GM23338 (cell line): ENCODE data around the gene LMX1B. TPM values are rescaled to one million over a fixed set of nuclear protein-coding genes. Genes with fewer than 3 reads are reported as not detected.
"Not testable (repeated sequence)": the region's sequence is repeated elsewhere in the genome, so short reads cannot be mapped to it uniquely, and the experiment has no call there.

Source experiments
- ATAC-seq: fragments of 200-7000 bp; cut with Tn5 transposase; 3 replicates; pipeline ENCODE4 v1.9.1; 2020
- DNase-seq: peaks from one replicate; pipeline ENCODE4 v3.0.0-alpha.2; 2015; ENCODE audit warnings: low spot score
- H2AFZ ChIP-seq: fragments of 200-600 bp; sonication (generic); 2 replicates; pipeline ENCODE4 v1.8.0; 2016; ENCODE audit warnings: antibody characterized with exemption, mild to moderate bottlenecking, moderate library complexity
- H3F3A ChIP-seq: fragments of 200-600 bp; sonication (generic); replicated peaks from 2 replicates; pipeline ENCODE4 v1.8.0; 2017; ENCODE audit warnings: antibody characterized with exemption, mixed run types, low read depth
- H3K27ac ChIP-seq: fragments of 200-600 bp; sonication (generic); 2 replicates; pipeline ENCODE4 v1.6.1; 2016; ENCODE audit warnings: low read depth
- H3K27me3 ChIP-seq: fragments of 200-600 bp; sonication (generic); 2 replicates; pipeline ENCODE4 v1.8.0; 2016; ENCODE audit warnings: mild to moderate bottlenecking, mixed run types, moderate library complexity; ENCODE audit not compliant: insufficient read depth
- H3K36me3 ChIP-seq: fragments of 200-600 bp; sonication (generic); 2 replicates; pipeline ENCODE4 v1.8.0; 2016; ENCODE audit warnings: mild to moderate bottlenecking; ENCODE audit not compliant: insufficient read depth
- H3K4me1 ChIP-seq: fragments of 200-600 bp; sonication (generic); 2 replicates; pipeline ENCODE4 v1.8.0; 2016; ENCODE audit warnings: mild to moderate bottlenecking, moderate library complexity; ENCODE audit not compliant: insufficient read depth
- H3K4me2 ChIP-seq: fragments of 200-600 bp; sonication (generic); 2 replicates; pipeline ENCODE4 v1.7.1; 2017; ENCODE audit warnings: mixed run types
- H3K4me3 ChIP-seq: fragments of 200-600 bp; sonication (generic); 2 replicates; pipeline ENCODE4 v1.6.1; 2016; ENCODE audit warnings: mixed run types
- H3K79me2 ChIP-seq: fragments of 200-600 bp; sonication (generic); replicated peaks from 2 replicates; pipeline ENCODE4 v1.8.0; 2017; ENCODE audit warnings: mild to moderate bottlenecking; ENCODE audit not compliant: insufficient read depth
- H3K9me2 ChIP-seq: fragments of 200-600 bp; sonication (generic); 2 replicates; pipeline ENCODE4 v1.8.0; 2017; ENCODE audit not compliant: insufficient read depth
- H4K20me1 ChIP-seq: fragments of 200-600 bp; sonication (generic); replicated peaks from 2 replicates; pipeline ENCODE4 v1.8.0; 2017; ENCODE audit warnings: mild to moderate bottlenecking; ENCODE audit not compliant: insufficient read depth
- H3K27ac Mint-ChIP-seq: 2 replicates; pipeline ENCODE4 v1.8.0; 2020; ENCODE audit warnings: inconsistent platforms, mild to moderate bottlenecking, moderate library complexity, mixed read lengths
- H3K27me3 Mint-ChIP-seq: 3 replicates; pipeline ENCODE4 v1.8.0; 2022; ENCODE audit warnings: low read depth, mild to moderate bottlenecking, moderate library complexity, mixed read lengths, inconsistent platforms; ENCODE audit not compliant: insufficient read depth, poor library complexity
- H3K36me3 Mint-ChIP-seq: 3 replicates; pipeline ENCODE4 v1.8.0; 2021; ENCODE audit warnings: low read depth, mild to moderate bottlenecking, inconsistent platforms, moderate library complexity, mixed read lengths
- H3K4me1 Mint-ChIP-seq: 3 replicates; pipeline ENCODE4 v1.8.0; 2020; ENCODE audit warnings: mild to moderate bottlenecking, inconsistent platforms, mixed read lengths
- H3K4me3 Mint-ChIP-seq: 3 replicates; pipeline ENCODE4 v1.8.0; 2021; ENCODE audit warnings: moderate library complexity, mild to moderate bottlenecking, inconsistent platforms, mixed read lengths
- H3K9me3 Mint-ChIP-seq: 3 replicates; pipeline ENCODE4 v1.8.0; 2020; ENCODE audit warnings: moderate library complexity, mild to moderate bottlenecking, inconsistent platforms, mixed read lengths
- REST ChIP-seq: IDR thresholded peaks from one replicate; pipeline ENCODE4 v1.6.1; 2018; ENCODE audit warnings: antibody characterized with exemption; ENCODE audit not compliant: unreplicated experiment
- polyA plus RNA-seq: library from polyadenylated mRNA; unstranded; fragments of >200 nt; fragmentation: Nextera tagmentation; extraction: Ambion mirVana; gene quantifications from 2 replicates; pipeline ENCODE4 v1.2.1, GENCODE V29; 2016
- total RNA-seq: library from RNA; depleted of rRNA; stranded (reverse); fragments of >200 nt; shearing (Covaris generic); gene quantifications from 2 replicates; pipeline ENCODE4 v1.2.3, GENCODE V29; 2014

Gene LMX1B
- total and polyA plus RNA-seq, 2 experiments from 2014 or later, result 0.08 to 0.21 TPM

DNA sequence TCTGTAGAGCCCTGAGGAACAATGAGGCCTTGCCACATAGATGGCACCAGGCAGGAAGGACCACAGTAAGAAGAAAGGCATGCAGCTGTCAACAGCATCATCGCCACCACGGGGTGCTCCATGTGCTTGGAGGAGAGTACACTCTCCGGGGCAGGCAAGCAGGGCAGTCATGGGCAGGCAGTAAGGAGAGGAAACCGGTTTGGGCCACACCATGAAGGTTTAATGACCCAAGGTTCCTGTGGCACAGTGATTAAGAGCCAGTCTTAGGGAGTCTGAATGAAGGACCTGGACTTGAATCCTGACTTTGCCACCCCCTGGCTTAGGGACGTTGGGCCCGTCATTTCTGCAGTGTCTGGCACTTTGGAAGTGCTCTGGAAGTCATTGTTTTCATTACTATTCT is 110.5 kb downstream of the LMX1B start (continued):
- TF ChIP-seq REST, result no peak

DNA sequence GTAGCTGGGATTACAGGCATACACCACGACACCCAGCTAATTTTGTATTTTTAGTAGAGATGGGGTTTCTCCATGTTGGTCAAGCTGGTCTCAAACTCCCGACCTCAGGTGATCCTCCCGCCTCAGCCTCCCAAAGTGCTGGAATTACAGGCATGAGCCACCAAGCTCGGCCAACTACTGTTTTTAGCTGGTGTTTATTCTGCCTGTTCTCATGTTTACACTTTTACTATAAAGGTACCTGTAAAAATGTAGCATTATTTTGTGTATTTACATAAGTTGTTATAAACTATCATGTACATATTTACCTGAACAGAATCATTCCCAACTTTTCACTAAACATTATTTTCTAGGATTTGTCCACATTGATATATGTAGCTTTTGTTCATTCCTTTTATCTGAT is 111.8 kb downstream of the LMX1B start:
- DNase-seq, H3K4me1 Mint-ChIP-seq, H3K27ac ChIP-seq, ATAC-seq, H3K4me3 ChIP-seq, H2AFZ ChIP-seq, H3K27ac Mint-ChIP-seq, H3K4me2 ChIP-seq, H3K36me3 ChIP-seq, H3K4me1 ChIP-seq, H3K79me2 ChIP-seq, H3F3A ChIP-seq, H3K4me3 Mint-ChIP-seq, H3K36me3 Mint-ChIP-seq, H4K20me1 ChIP-seq, H3K9me3 Mint-ChIP-seq, H3K9me2 ChIP-seq: not testable (repeated sequence)
- H3K27me3 ChIP-seq, result peaks cover 36% of the 10 kb centered on the region
- H3K27me3 Mint-ChIP-seq, result peaks cover 30% of the 10 kb centered on the region

DNA sequence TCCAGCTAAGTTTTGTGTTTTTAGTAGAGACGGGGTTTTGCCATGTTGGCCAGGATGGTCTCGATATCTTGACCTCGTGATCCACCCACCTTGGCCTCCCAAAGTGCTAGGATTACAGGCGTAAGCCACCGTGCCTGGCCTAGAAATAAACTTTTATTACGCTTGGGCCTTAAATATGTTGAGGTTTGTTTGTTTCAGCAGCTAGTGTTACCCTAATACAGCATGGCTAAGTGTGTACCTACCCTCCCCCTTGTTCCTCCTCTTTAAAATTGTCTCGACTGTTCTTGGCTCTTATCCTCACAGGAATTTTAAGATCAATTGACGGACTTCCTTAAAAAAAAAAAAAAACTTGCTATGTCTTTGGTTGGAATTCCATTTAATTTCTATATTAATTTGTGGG is 114.5 kb downstream of the LMX1B start:
- DNase-seq, H4K20me1 ChIP-seq, H3K9me2 ChIP-seq, H3K27ac Mint-ChIP-seq, H3K9me3 Mint-ChIP-seq, H3K4me1 Mint-ChIP-seq, H3F3A ChIP-seq, H3K4me1 ChIP-seq, H3K79me2 ChIP-seq, H3K27ac ChIP-seq, H3K4me3 Mint-ChIP-seq, H3K36me3 ChIP-seq, H3K4me2 ChIP-seq, H3K4me3 ChIP-seq, ATAC-seq, H2AFZ ChIP-seq, H3K36me3 Mint-ChIP-seq: not testable (repeated sequence)
- H3K27me3 Mint-ChIP-seq, result peaks cover 11% of the 10 kb centered on the region
- peaks cover 24% of the 10 kb centered on the region for H3K27me3 ChIP-seq

- H3K4me3 ChIP-seq, H3K9me2 ChIP-seq, H3F3A ChIP-seq, H3K27me3 ChIP-seq, H4K20me1 ChIP-seq, DNase-seq, H3K4me1 ChIP-seq, H2AFZ ChIP-seq, H3K36me3 Mint-ChIP-seq, H3K4me1 Mint-ChIP-seq, H3K36me3 ChIP-seq, H3K27ac Mint-ChIP-seq, H3K27ac ChIP-seq, H3K4me3 Mint-ChIP-seq, H3K27me3 Mint-ChIP-seq, H3K4me2 ChIP-seq, ATAC-seq, H3K79me2 ChIP-seq: not testable (repeated sequence)
- H3K9me3 Mint-ChIP-seq, result peaks cover 17% of the 10 kb centered on the region
These were observed 116.9 kb downstream of the LMX1B start for GRCh38 chr9:126730592-126730991.
